ENCODE measurements around the gene OAF.

DNA sequence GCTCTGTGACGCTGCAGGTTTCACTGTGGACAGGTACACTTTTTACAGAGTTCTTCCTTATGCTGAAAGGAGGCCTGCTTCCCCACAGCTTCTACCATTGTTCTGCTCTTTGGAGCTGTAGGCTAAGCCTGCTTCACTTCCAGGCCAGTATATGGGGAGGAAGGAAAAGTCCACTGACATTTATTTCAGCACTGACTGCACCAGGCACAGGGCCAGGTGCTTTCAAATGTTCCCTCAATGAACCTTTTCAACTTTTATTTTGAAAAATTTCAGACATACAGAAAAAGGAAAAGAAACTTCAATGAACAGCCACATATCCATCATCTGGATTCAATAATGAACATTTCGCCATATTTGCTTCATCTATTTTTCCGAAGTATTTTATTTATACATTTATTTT is 51.1 kb downstream of the OAF start:
- TF ChIP-seq EZH2 (IDR thresholded peaks at IDR 0.05; ENCODE audit: low read depth, low read length, severe bottlenecking) (no peak), JUND (IDR thresholded peaks at IDR 0.05; ENCODE audit: low read length) (no peak)

Data from H1 (cell line).